ENCODE data around the gene SCN5A. TPM values are rescaled to one million over a fixed set of nuclear protein-coding genes. Genes with fewer than 3 reads are reported as not detected.

The SCN5A gene
- total RNA-seq, 1 donor from 2014 or later: 4.2 TPM

DNA sequence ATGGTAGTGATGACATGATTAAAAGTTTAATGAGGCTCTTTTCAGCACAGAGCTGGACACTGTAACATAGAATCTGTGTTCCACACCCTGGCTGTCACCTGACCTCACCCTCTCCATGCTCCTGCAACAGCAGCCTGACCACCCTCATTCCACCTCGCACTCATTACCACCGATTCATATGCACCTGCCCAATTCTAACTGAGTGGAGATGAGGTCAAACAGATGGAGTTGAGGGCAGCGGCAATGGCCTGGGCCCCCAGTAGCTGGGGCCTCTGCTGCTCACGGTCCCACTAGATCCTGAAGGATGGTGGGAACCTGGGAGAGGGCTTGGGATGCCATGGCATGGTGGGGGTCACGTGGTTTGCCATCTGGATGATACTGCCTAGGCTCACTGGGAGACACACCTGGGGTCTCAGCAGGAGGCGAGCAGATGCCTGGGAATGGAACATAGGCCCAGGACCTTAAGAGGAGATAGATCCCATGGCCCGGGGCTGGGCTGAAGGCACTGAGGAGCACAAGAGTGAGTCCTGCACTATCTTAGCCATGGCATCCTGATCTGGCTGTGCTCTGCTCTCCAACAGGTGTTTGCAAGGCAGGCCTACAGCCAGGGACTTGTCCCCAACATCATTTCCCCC is 1.3 kb downstream of the SCN5A start:
- peaks cover 10% of the 10 kb centered on the region for H3K27me3 Mint-ChIP-seq
- H3K9me3 Mint-ChIP-seq (ENCODE audit: low read depth): no peaks in the 10 kb centered on the region
- peaks cover 2% of the 10 kb centered on the region for H3K4me1 Mint-ChIP-seq (ENCODE audit: low read depth)
- TF ChIP-seq, protein P1, sequence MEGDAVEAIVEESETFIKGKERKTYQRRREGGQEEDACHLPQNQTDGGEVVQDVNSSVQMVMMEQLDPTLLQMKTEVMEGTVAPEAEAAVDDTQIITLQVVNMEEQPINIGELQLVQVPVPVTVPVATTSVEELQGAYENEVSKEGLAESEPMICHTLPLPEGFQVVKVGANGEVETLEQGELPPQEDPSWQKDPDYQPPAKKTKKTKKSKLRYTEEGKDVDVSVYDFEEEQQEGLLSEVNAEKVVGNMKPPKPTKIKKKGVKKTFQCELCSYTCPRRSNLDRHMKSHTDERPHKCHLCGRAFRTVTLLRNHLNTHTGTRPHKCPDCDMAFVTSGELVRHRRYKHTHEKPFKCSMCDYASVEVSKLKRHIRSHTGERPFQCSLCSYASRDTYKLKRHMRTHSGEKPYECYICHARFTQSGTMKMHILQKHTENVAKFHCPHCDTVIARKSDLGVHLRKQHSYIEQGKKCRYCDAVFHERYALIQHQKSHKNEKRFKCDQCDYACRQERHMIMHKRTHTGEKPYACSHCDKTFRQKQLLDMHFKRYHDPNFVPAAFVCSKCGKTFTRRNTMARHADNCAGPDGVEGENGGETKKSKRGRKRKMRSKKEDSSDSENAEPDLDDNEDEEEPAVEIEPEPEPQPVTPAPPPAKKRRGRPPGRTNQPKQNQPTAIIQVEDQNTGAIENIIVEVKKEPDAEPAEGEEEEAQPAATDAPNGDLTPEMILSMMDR (IDR thresholded peaks at IDR 0.05; ENCODE audit: unreplicated experiment): no peak
- H3K36me3 Mint-ChIP-seq (ENCODE audit: insufficient read depth): no peaks in the 10 kb centered on the region
- DNase-seq (ENCODE audit: low spot score, unreplicated experiment): no peak
- H3K27ac Mint-ChIP-seq: no peak overlapping the region
- H3K4me3 Mint-ChIP-seq (ENCODE audit: low read depth): peak overlapping the region; percentile 70

DNA sequence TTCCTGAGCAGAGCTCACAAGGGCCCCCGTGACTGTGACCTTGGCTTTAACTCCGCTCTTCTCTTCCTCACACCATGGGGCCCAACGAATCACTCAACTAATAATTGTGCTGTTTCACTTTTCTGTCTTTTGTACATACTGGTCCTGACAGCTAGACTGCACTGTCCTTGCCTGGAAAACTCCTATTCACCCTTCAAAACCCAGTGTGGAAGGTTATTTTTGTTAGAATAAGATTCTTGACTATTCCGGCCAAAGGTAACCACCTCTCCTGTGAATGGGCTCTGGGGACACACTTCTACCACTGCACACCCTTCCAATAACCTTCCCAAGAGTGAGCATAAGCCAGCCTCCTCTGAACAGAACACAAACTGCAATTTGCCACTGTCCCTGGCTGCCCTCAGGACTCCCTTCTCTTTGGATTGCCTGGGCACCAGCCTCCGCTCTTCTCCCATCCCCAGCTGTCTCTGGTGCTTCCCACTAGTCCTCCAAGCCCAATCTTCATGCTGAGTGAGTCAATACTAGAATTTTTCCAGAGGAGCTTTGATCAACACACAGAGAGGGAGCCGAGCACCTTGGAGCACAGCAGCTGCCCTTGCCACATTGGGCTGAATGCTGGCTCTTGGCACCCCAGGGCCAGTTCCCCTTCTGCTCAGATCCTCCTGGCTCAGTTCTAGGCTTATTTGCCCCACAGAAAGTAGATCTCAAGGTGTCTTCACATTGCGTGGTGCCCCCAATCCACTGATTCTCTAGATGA is 2.1 kb downstream of the SCN5A start:
- Mint-ChIP-seq H3K4me3 (ENCODE audit: low read depth) (no peak overlapping the region), H3K27me3 (peaks cover 6% of the 10 kb centered on the region), H3K36me3 (ENCODE audit: insufficient read depth) (no peaks in the 10 kb centered on the region), H3K4me1 (ENCODE audit: low read depth) (peaks cover 2% of the 10 kb centered on the region), H3K9me3 (ENCODE audit: low read depth) (no peaks in the 10 kb centered on the region), H3K27ac (no peak overlapping the region)
- DNase-seq (ENCODE audit: low spot score, unreplicated experiment): no peak
- TF ChIP-seq, protein P1 (IDR thresholded peaks at IDR 0.05; ENCODE audit: unreplicated experiment): no peak

DNA sequence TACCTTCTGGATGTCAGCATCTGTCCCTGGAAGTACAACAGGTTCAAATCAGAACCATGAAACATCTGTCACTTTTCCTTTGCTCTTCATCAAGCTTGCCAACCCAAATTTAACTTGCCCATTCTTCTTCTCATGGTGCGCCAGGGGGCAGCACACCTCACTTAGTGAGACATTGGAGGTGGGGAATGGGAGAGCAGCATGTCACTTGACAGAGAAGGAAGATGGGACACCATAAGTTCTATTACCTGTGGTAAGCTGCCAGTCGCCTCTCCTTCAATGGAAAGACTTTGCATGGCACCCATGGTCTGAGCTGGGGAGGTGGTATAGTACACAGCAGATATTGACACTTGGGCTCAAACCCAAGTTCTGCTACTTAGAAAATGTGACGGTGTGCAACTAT is 2.9 kb downstream of the SCN5A start:
- Mint-ChIP-seq H3K27ac (no peak overlapping the region), H3K4me3 (ENCODE audit: low read depth) (no peak overlapping the region), H3K36me3 (ENCODE audit: insufficient read depth) (no peaks in the 10 kb centered on the region), H3K27me3 (peaks cover 4% of the 10 kb centered on the region), H3K9me3 (ENCODE audit: low read depth) (no peaks in the 10 kb centered on the region), H3K4me1 (ENCODE audit: low read depth) (peaks cover 2% of the 10 kb centered on the region)
- DNase-seq (ENCODE audit: low spot score, unreplicated experiment): no peak
- TF ChIP-seq, protein P1 (IDR thresholded peaks at IDR 0.05; ENCODE audit: unreplicated experiment): peak; percentile 65

DNA sequence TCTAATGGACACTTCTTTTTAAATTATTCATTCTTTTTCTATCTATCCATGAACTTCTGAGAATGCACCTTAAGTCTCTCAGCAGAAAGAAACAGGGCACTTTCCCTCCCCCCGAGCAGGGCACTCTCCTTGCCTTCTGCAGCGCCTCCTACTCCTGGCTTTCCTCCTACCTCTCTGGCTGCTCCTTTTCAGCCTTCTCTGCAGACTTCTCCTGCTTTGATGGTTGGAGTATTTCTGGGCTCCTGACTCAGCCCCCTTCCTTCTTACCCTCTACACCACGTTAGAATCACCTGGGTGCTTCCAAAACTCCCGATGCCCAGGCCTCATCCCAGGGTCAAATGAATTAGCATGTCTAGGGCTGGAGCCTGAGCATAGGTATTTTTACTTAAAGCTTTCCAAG is 3.4 kb downstream of the SCN5A start:
- H3K4me1 Mint-ChIP-seq (ENCODE audit: low read depth): peaks cover 2% of the 10 kb centered on the region
- H3K9me3 Mint-ChIP-seq (ENCODE audit: low read depth): no peaks in the 10 kb centered on the region
- TF ChIP-seq, protein P1 (IDR thresholded peaks at IDR 0.05; ENCODE audit: unreplicated experiment): no peak
- H3K27ac Mint-ChIP-seq: no peak overlapping the region
- H3K36me3 Mint-ChIP-seq (ENCODE audit: insufficient read depth): no peaks in the 10 kb centered on the region
- DNase-seq (ENCODE audit: low spot score, unreplicated experiment): no peak
- H3K27me3 Mint-ChIP-seq: peaks cover 7% of the 10 kb centered on the region
- H3K4me3 Mint-ChIP-seq (ENCODE audit: low read depth): no peak overlapping the region

DNA sequence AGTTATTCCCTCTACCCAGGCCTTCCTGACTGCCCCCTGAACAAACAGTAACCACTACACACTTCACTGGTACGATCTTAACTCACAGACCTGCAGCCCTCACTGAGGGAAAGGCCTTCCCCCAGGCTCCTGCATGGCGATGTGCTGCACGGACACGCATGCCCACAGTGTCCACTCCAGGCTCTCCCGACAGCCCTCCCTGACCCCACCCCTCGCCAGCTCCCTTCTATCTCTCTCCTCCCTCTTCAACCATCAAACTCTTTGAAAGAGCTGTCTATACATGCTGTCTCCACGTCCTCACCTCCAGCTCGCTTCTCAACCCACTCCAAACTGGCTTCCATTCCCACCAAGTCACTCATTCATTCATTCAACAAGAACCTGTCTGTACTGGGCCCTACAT is 3.9 kb downstream of the SCN5A start:
- peaks cover 9% of the 10 kb centered on the region for H3K27me3 Mint-ChIP-seq
- H3K4me1 Mint-ChIP-seq (ENCODE audit: low read depth): peaks cover 2% of the 10 kb centered on the region
- no peak for DNase-seq (ENCODE audit: low spot score, unreplicated experiment)
- TF ChIP-seq, protein P1 (IDR thresholded peaks at IDR 0.05; ENCODE audit: unreplicated experiment): no peak
- no peaks in the 10 kb centered on the region for H3K36me3 Mint-ChIP-seq (ENCODE audit: insufficient read depth)
- H3K9me3 Mint-ChIP-seq (ENCODE audit: low read depth): no peaks in the 10 kb centered on the region
- no peak overlapping the region for H3K27ac Mint-ChIP-seq
- no peak overlapping the region for H3K4me3 Mint-ChIP-seq (ENCODE audit: low read depth)
